Trophoblast cell (in vitro differentiated cells and primary cell): ENCODE measurements around the gene DDX27.

ENCODE experiments used
- DNase-seq, 2 donors: peaks; one replicate each; pipeline ENCODE4 v3.0.0-alpha.2; 2016
- H2AFZ ChIP-seq: 2 replicates; pipeline ENCODE4 v1.6.1; 2013; ENCODE audit warnings: low read length, moderate library complexity, mild to moderate bottlenecking; ENCODE audit not compliant: insufficient read depth, poor library complexity
- H2AK5ac ChIP-seq: 2 replicates; pipeline ENCODE4 v1.6.1; 2013; ENCODE audit warnings: mild to moderate bottlenecking, low read length
- H2BK120ac ChIP-seq: 2 replicates; pipeline ENCODE4 v1.6.1; 2013; ENCODE audit warnings: low read length, mild to moderate bottlenecking, moderate library complexity; ENCODE audit not compliant: insufficient read depth, poor library complexity
- H2BK12ac ChIP-seq: 2 replicates; pipeline ENCODE4 v1.6.1; 2013; ENCODE audit warnings: mild to moderate bottlenecking, low read length, moderate library complexity
- H2BK5ac ChIP-seq: 2 replicates; pipeline ENCODE4 v1.6.1; 2013; ENCODE audit warnings: low read length, low read depth, moderate library complexity, mild to moderate bottlenecking; ENCODE audit not compliant: poor library complexity
- H3K14ac ChIP-seq: 2 replicates; pipeline ENCODE4 v1.6.1; 2013; ENCODE audit warnings: mild to moderate bottlenecking, low read length
- H3K18ac ChIP-seq: 2 replicates; pipeline ENCODE4 v1.6.1; 2013; ENCODE audit warnings: mild to moderate bottlenecking, low read length
- H3K23ac ChIP-seq: 2 replicates; pipeline ENCODE4 v1.6.1; 2013; ENCODE audit warnings: low read length
- H3K27ac ChIP-seq: 2 replicates; pipeline ENCODE4 v1.5.1; 2013; ENCODE audit warnings: low read depth, mild to moderate bottlenecking, inconsistent platforms, low read length, moderate library complexity
- H3K27me3 ChIP-seq: 2 replicates; pipeline ENCODE4 v1.6.1; 2013; ENCODE audit warnings: inconsistent platforms, mild to moderate bottlenecking, low read length, moderate library complexity; ENCODE audit not compliant: insufficient read depth
- H3K36me3 ChIP-seq, 2 experiments: 1 replicate in 1 of 2; 2 replicates in 1 of 2; pipeline ENCODE4 v1.6.1; 2013; ENCODE audit warnings: low read length in 2 of 2, mild to moderate bottlenecking in 2 of 2, moderate library complexity in 1 of 2; ENCODE audit not compliant: insufficient read depth in 2 of 2, control insufficient read depth in 1 of 2
- H3K4ac ChIP-seq: 2 replicates; pipeline ENCODE4 v1.6.1; 2013; ENCODE audit warnings: low read depth, mild to moderate bottlenecking, low read length, moderate library complexity
- H3K4me1 ChIP-seq, 2 experiments: 1 replicate in 1 of 2; 2 replicates in 1 of 2; pipeline ENCODE4 v1.6.1; 2013; ENCODE audit warnings: low read length in 2 of 2, mild to moderate bottlenecking in 2 of 2, moderate library complexity in 1 of 2; ENCODE audit not compliant: insufficient read depth in 2 of 2, control insufficient read depth in 1 of 2
- H3K4me2 ChIP-seq: 2 replicates; pipeline ENCODE4 v1.6.1; 2013; ENCODE audit warnings: inconsistent platforms, mild to moderate bottlenecking, low read length, moderate library complexity
- H3K4me3 ChIP-seq: 2 replicates; pipeline ENCODE4 v1.5.1; 2013; ENCODE audit warnings: mild to moderate bottlenecking, low read depth, low read length, inconsistent platforms
- H3K79me1 ChIP-seq: one replicate; pipeline ENCODE4 v1.6.1; 2013; ENCODE audit warnings: low read length
- H3K79me2 ChIP-seq: 2 replicates; pipeline ENCODE4 v1.6.1; 2013; ENCODE audit warnings: low read length, mild to moderate bottlenecking; ENCODE audit not compliant: control insufficient read depth, insufficient read depth, poor library complexity
- H3K9ac ChIP-seq: 2 replicates; pipeline ENCODE4 v1.6.1; 2013; ENCODE audit warnings: mild to moderate bottlenecking, low read length
- H3K9me3 ChIP-seq: 2 replicates; pipeline ENCODE4 v1.6.1; 2013; ENCODE audit warnings: low read depth, mild to moderate bottlenecking, control low read depth, inconsistent platforms, low read length; ENCODE audit not compliant: insufficient read depth
- H4K12ac ChIP-seq: 2 replicates; pipeline ENCODE4 v1.6.1; 2013; ENCODE audit warnings: low read depth, mild to moderate bottlenecking, low read length, moderate library complexity
- H4K8ac ChIP-seq: 2 replicates; pipeline ENCODE4 v1.6.1; 2013; ENCODE audit warnings: low read depth, mild to moderate bottlenecking, low read length, moderate library complexity
- H4K91ac ChIP-seq: one replicate; pipeline ENCODE4 v1.6.1; 2013; ENCODE audit warnings: low read depth, mild to moderate bottlenecking, low read length, moderate library complexity
- WGBS: extraction: QIAGEN DNeasy Blood & Tissue Kit; methylation state at CpG from one replicate; pipeline ENCODE4 v1.1.7; 2013; ENCODE audit warnings: missing lambda C conversion rate; ENCODE audit not compliant: insufficient read length, insufficient coverage; ENCODE audit errors: extremely low coverage; 5-methylcytosine and 5-hydroxymethylcytosine counted together

The DDX27 gene

DNA sequence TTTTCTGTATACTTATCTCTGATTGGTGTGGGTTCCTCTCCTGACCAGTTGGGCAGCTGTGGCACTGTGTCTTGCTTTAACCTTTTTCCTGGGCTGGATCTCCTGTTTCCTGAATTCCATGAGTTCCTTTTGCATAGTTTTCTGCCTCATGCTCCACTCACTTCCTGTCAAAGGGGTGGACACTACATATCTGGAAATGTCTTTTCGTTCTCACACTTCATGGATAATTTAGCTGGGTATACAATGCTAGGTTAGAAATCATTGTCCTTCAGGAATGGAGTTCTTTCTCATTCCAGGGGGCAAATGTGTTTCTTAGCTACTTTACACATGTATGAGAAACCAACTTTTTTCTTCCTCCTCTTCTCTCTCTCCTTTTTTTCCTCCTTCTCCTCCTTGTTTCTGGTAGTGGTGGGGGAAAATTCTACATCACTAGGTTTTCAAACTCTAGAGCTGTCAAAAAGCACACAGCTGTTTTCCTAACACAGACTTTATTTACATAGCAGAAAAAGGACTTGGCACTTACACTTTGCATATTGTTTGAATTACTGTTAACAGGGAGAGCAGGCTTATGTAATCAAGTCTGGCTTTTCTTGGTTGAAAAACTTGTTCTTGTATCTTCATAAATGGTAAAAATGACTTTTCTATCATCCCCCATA is 9.0 kb upstream of the DDX27 start:
- Histone ChIP-seq H2AK5ac (no peak overlapping the region), H2BK5ac (no peak overlapping the region), H3K4ac (no peak overlapping the region), H2BK120ac (no peak overlapping the region), H3K27ac (no peak overlapping the region), H4K91ac (no peak overlapping the region), H3K4me2 (no peak overlapping the region), H3K9ac (no peak overlapping the region), H3K36me3 (no peaks in the 10 kb centered on the region), H3K4me3 (no peak overlapping the region), H4K12ac (no peak overlapping the region), H3K79me2 (no peaks in the 10 kb centered on the region), H2AFZ (no peak overlapping the region), H3K14ac (no peak overlapping the region), H3K18ac (no peak overlapping the region), H3K4me1 (no peaks in the 10 kb centered on the region), H4K8ac (no peak overlapping the region), H3K79me1 (no peaks in the 10 kb centered on the region), H2BK12ac (no peak overlapping the region), H3K9me3 (no peaks in the 10 kb centered on the region), H3K27me3 (no peaks in the 10 kb centered on the region), H3K23ac (no peak overlapping the region)
- WGBS, result no CpG with 5 or more reads among the region's 1 CpG
- no peak for DNase-seq

DNA sequence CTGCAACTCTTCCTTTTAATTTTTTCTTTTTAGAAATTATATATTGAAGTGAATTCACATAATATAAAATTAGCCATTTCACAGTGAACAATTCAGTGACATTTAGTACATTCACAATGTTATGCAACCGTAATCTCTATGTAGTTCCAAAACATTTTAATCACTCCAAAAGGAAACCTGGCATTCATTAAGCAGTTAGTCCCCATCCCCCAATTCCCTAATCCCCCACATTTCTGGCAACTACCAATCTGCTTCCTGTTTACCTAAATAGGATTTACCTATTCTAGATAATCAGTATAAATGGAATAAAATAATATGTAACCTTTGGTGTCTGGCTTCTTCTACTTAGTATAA is 8.5 kb upstream of the DDX27 start:
- no peak for DNase-seq
- H2AFZ ChIP-seq, result no peak overlapping the region
- H3K79me1 ChIP-seq, result no peaks in the 10 kb centered on the region

DNA sequence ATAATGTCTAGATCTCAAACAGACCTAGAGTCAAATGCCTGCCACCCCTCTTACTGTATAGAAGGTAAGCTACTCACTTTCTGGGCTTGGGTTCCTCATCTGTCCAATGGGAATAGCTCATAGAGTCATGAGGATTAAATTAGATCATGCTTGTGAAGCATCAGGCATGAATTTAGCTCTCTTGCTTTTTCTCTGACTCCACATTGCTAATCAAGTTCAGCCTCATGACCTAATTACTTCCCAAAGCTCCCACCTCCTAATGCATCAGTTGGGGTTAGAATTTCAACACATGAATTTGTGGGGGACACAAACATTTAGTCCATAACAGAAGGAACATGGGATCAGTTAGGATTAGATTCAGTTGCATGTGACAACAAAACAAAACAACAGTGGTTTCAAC is 4.6 kb upstream of the DDX27 start:
- Histone ChIP-seq H3K14ac (no peak overlapping the region), H4K91ac (no peak overlapping the region), H3K9me3 (no peaks in the 10 kb centered on the region), H3K36me3 (no peaks in the 10 kb centered on the region), H3K27me3 (no peaks in the 10 kb centered on the region), H3K4ac (no peak overlapping the region), H3K4me1 (peaks cover 0 to 4% of the 10 kb centered on the region in 2 experiments), H3K27ac (no peak overlapping the region), H3K23ac (no peak overlapping the region), H3K4me3 (no peak overlapping the region), H3K9ac (no peak overlapping the region), H3K79me2 (peaks cover 3% of the 10 kb centered on the region), H2AK5ac (no peak overlapping the region), H3K4me2 (no peak overlapping the region), H4K8ac (no peak overlapping the region), H4K12ac (no peak overlapping the region), H2BK120ac (no peak overlapping the region), H2BK12ac (no peak overlapping the region), H2AFZ (no peak overlapping the region), H2BK5ac (no peak overlapping the region), H3K79me1 (peaks cover 6% of the 10 kb centered on the region), H3K18ac (no peak overlapping the region)
- no peak for DNase-seq

More for the DNA sequence above, 8.5 kb upstream of the DDX27 start:
- Histone ChIP-seq H3K27me3 (no peaks in the 10 kb centered on the region), H2BK5ac (no peak overlapping the region), H3K4ac (no peak overlapping the region), H4K91ac (no peak overlapping the region), H3K4me1 (no peaks in the 10 kb centered on the region), H2BK120ac (no peak overlapping the region), H3K23ac (no peak overlapping the region), H3K36me3 (no peaks in the 10 kb centered on the region), H2AK5ac (no peak overlapping the region), H4K12ac (no peak overlapping the region), H3K4me3 (no peak overlapping the region), H3K27ac (no peak overlapping the region), H3K79me2 (no peaks in the 10 kb centered on the region), H3K14ac (no peak overlapping the region), H3K9me3 (no peaks in the 10 kb centered on the region), H3K4me2 (no peak overlapping the region), H4K8ac (no peak overlapping the region), H2BK12ac (no peak overlapping the region), H3K9ac (no peak overlapping the region), H3K18ac (no peak overlapping the region)
- WGBS, result no CpG with 5 or more reads among the region's 1 CpG

DNA sequence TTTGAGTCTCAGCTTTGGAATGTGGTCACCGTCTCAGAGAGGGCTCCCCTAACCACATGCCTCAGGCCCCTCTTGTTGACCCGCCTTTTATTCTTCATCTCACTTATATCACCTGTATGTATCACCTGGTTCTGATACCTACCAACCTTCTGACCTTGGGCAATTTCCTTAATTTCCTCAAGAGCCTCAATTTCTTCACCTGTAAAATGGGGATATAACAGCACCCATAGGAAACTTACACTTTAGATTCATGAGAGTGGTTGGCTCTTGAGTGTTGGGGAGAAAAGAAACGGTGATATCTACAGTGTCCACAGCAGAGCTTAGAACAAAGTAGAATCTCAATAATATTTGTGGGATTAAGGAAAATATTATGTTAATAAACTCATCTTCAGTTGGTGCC is 4.0 kb upstream of the DDX27 start:
- no CpG with 5 or more reads among the region's 3 CpGs for WGBS
- H4K12ac ChIP-seq, result no peak overlapping the region
- no peak overlapping the region for H2BK120ac ChIP-seq
- H3K4me1 ChIP-seq, result peaks cover 1 to 8% of the 10 kb centered on the region in 2 experiments
- H3K79me1 ChIP-seq, result peaks cover 6% of the 10 kb centered on the region
- no peak overlapping the region for H2BK12ac ChIP-seq
- no peak overlapping the region for H2BK5ac ChIP-seq
- H3K36me3 ChIP-seq, result no peaks in the 10 kb centered on the region
- no peak overlapping the region for H2AFZ ChIP-seq
- H3K23ac ChIP-seq, result no peak overlapping the region
- H3K14ac ChIP-seq, result no peak overlapping the region
- H3K79me2 ChIP-seq, result peaks cover 10% of the 10 kb centered on the region
- no peak overlapping the region for H3K9ac ChIP-seq
- no peaks in the 10 kb centered on the region for H3K9me3 ChIP-seq
- no peak overlapping the region for H3K18ac ChIP-seq
- no peak overlapping the region for H3K27ac ChIP-seq
- no peak overlapping the region for H3K4me2 ChIP-seq
- no peak overlapping the region for H2AK5ac ChIP-seq
- no peak overlapping the region for H3K4me3 ChIP-seq
- no peak overlapping the region for H4K91ac ChIP-seq
- no peak overlapping the region for H4K8ac ChIP-seq
- H3K4ac ChIP-seq, result no peak overlapping the region
- H3K27me3 ChIP-seq, result no peaks in the 10 kb centered on the region
- DNase-seq, result no peak
